H4 (cell line): Measurements from ENCODE around the gene TYW1. TPM values are rescaled to one million over a fixed set of nuclear protein-coding genes. Genes with fewer than 3 reads are reported as not detected.
"Not testable (repeated sequence)": the region's sequence is repeated elsewhere in the genome, so short reads cannot be mapped to it uniquely, and the experiment has no call there.

Source experiments
- DNase-seq: peaks from one replicate; pipeline ENCODE4 v3.0.0-alpha.2; 2015; ENCODE audit warnings: low spot score
- total RNA-seq: library from RNA; depleted of rRNA; stranded (reverse); fragments of >200 nt; shearing (Covaris generic); gene quantifications from 2 replicates; pipeline ENCODE4 v1.2.3, GENCODE V29; 2014

Gene TYW1
- total RNA-seq, 1 experiment from 2014 or later: 35.9 TPM

- DNase-seq: not testable (repeated sequence)
These were observed 50.2 kb downstream of the TYW1 start for GRCh38 chr7:67046819-67047218.

- DNase-seq: not testable (repeated sequence)
These were observed 53.3 kb downstream of the TYW1 start for GRCh38 chr7:67049908-67050307.

GRCh38 chr7:67052161-67052560, 55.5 kb downstream of the TYW1 start:
- not testable (repeated sequence) for DNase-seq

GRCh38 chr7:67056683-67057082, 60.0 kb downstream of the TYW1 start:
- DNase-seq: no peak

DNA sequence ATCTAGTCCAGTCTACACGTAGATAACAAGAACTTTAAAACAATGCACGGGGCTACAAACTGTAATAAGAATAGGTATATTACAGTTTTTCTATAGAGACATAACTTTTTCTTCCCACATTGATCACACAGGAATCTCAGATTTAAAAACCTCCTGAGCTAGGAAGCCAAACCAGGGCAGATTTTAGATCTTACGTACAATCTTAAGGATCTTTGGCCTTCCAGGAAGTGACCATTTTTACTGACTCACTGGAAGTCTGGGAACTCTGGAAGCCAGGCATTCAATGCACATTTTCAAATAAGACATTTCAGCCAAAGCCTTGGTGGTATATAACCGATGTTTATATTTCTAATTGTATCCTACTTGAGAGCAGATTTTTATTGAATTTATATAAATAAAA, 64.7 kb downstream of the TYW1 start:
- DNase-seq: not testable (repeated sequence)

- not testable (repeated sequence) for DNase-seq
These were observed 66.2 kb downstream of the TYW1 start for GRCh38 chr7:67062802-67063201.

- DNase-seq: peak; percentile 80
These were observed 70.5 kb downstream of the TYW1 start for GRCh38 chr7:67066950-67067622.

DNA sequence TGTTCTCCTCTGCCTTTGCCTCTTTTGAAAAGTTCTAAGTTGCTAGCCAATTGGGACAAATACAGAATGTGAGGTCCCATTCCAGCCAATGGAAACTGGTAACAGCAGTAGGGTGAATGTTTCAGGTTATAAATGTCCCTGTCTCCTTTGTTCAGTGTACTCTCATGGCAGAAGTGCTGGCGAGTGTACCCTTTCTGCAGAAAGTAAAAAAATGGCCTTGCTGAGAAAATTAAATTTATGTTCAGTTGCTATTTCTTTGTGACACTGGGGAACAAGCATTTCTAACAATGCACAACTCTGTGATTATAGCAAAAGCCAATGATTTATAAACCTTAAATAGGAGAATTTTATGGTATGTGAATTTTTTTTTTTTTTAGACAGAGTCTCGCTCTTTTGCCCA, 79.5 kb downstream of the TYW1 start:
- not testable (repeated sequence) for DNase-seq

- not testable (repeated sequence) for DNase-seq
These were observed 86.2 kb downstream of the TYW1 start for GRCh38 chr7:67082880-67083279.

DNA sequence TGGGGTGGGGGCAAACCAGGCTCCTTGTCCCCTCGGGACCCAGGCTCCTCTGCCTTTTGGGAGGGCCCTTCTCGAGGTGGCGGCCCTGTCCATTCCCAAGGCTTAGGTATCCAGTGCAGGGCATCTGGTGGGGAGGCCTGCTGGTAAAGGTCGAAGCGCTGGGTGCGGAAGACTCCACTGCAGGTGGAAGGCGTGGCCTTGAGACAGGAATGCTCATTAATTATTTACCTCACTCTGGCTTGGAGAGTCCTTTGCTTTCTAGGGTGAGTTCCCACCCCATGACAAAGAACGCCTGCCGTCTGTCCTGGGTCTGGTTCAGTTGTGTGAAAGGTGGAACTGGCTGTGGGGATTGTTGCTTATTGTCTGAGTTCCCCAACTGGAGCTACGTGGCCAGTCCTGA, 92.6 kb downstream of the TYW1 start:
- not testable (repeated sequence) for DNase-seq

- DNase-seq: not testable (repeated sequence)
These were observed 94.4 kb downstream of the TYW1 start for GRCh38 chr7:67091053-67091452.

GRCh38 chr7:67098031-67098430, 101.4 kb downstream of the TYW1 start:
- not testable (repeated sequence) for DNase-seq

- not testable (repeated sequence) for DNase-seq
These were observed 102.8 kb downstream of the TYW1 start for GRCh38 chr7:67099406-67099805.

- DNase-seq: not testable (repeated sequence)
These were observed 103.4 kb downstream of the TYW1 start for GRCh38 chr7:67100038-67100437.

- no peak for DNase-seq
These were observed 104.3 kb downstream of the TYW1 start for GRCh38 chr7:67100956-67101361.

- not testable (repeated sequence) for DNase-seq
These were observed 108.3 kb downstream of the TYW1 start for GRCh38 chr7:67104937-67105336.

- DNase-seq: no peak
These were observed 108.7 kb downstream of the TYW1 start for GRCh38 chr7:67105377-67105776.

GRCh38 chr7:67106255-67106654, 109.6 kb downstream of the TYW1 start:
- DNase-seq: not testable (repeated sequence)

GRCh38 chr7:67111342-67111741, 114.7 kb downstream of the TYW1 start:
- not testable (repeated sequence) for DNase-seq

DNA sequence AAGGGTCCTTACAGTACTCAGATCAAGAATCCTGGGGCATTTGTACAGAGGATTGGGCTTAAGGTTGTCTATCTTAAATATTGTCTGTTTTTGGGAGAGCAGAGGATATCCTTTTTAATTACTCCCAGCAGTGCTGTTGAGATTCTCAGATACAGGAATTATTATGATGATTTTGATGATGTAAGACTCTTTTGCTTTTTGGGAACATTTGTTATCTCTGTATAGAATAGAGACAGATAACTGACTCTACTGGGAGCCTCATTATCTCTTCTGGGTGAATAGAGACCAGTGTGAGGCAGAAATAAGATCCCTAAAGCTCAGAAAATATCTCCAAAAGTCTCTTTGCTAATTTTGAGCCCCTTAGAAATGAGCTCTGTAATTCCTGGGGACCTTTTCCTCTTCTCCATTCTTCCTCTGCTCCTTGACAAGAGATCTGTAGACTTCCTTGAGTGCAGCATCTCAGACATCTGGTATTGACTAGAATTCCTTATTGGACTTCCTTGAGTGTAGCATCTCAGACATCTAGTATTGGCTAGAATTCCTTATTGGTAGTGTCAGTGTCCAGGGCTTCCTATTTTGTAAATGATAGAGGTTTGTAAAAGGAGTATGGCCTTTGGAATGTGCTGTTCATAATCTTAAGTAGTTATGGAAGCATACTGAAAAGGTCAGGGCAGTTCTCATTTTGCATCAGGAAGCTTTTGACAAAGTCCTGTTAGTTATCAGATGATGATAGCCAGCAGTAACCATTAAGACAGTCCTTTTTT, 118.0 kb downstream of the TYW1 start:
- not testable (repeated sequence) for DNase-seq

DNA sequence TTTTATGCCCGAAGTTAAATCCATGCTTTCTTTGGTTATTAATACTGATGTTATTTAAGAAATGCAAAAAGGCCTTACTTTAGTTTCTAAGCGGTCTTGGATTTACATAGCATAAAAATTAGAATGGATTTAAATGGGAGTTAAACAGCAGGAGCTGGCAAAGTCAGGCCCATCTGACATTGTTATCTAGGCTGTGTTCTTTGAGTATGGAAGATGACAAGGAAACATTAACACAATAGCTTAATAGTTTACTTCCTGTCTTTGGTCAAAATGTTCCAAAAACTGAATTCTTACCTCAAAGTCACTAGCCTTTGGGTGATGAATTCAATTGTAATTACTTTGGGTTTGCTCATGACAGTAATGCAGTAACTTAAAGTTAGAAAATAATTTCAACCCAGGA, 123.9 kb downstream of the TYW1 start:
- not testable (repeated sequence) for DNase-seq

GRCh38 chr7:67128257-67128656, 131.6 kb downstream of the TYW1 start:
- not testable (repeated sequence) for DNase-seq

DNA sequence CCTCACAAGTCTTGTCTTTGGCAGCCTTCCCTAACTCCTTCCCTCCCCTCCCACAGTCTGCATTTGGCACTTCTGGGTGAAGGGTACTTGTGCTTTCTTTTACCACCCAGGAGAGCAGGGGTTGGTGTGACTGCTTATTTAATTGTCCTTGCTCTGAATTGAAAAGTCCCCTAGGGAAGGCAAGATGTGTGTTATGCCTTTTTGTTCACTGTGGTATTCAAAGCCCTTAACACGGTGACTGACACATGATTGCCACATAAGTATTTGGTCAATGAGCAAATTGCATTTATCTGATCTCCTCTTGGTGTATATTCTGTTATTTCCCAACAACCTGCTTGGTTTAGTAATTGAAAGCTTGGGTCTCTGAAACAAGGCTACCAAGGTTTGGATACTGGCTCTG, 134.1 kb downstream of the TYW1 start:
- DNase-seq: not testable (repeated sequence)
